Osteoblast (primary cell): ENCODE measurements around the gene RIOK3. TPM values are rescaled to one million over a fixed set of nuclear protein-coding genes. Genes with fewer than 3 reads are reported as not detected.

Experiments
- DNase-seq: peaks from one replicate; pipeline ENCODE4 v3.0.0; 2011; ENCODE audit warnings: low spot score, mixed read lengths; ENCODE audit not compliant: insufficient read length; ENCODE audit errors: missing footprints
- H2AFZ ChIP-seq: 2 replicates; pipeline ENCODE4 v1.6.0; 2011; ENCODE audit warnings: mild to moderate bottlenecking, low read length
- H3K27ac ChIP-seq: 2 replicates; pipeline ENCODE4 v1.5.1; 2011; ENCODE audit warnings: mild to moderate bottlenecking, low read depth, low read length, moderate library complexity
- H3K27me3 ChIP-seq: 2 replicates; pipeline ENCODE4 v1.6.0; 2012; ENCODE audit warnings: mild to moderate bottlenecking, control low read depth, inconsistent platforms, low read length, moderate library complexity; ENCODE audit not compliant: insufficient read depth
- H3K36me3 ChIP-seq: 2 replicates; pipeline ENCODE4 v1.5.1; 2011; ENCODE audit warnings: mild to moderate bottlenecking, low read length, control low read depth, moderate library complexity; ENCODE audit not compliant: insufficient read depth
- H3K4me1 ChIP-seq: 2 replicates; pipeline ENCODE4 v1.5.1; 2011; ENCODE audit warnings: mild to moderate bottlenecking, low read length, control low read depth, moderate library complexity; ENCODE audit not compliant: insufficient read depth
- H3K4me2 ChIP-seq: 2 replicates; pipeline ENCODE4 v1.6.0; 2011; ENCODE audit warnings: mild to moderate bottlenecking, low read length; ENCODE audit not compliant: insufficient read depth
- H3K4me3 ChIP-seq: fragments of 200-600 bp; sonication (generic); 3 replicates; pipeline ENCODE4 v1.5.1; 2012; ENCODE audit warnings: mild to moderate bottlenecking, low read length, inconsistent platforms; ENCODE audit not compliant: insufficient read depth
- H3K79me2 ChIP-seq: 2 replicates; pipeline ENCODE4 v1.6.0; 2012; ENCODE audit warnings: mild to moderate bottlenecking, low read length, control low read depth, inconsistent platforms; ENCODE audit not compliant: insufficient read depth
- H3K9me3 ChIP-seq: 2 replicates; pipeline ENCODE4 v1.5.1; 2011; ENCODE audit warnings: low read depth, low read length, control low read depth
- H4K20me1 ChIP-seq: 2 replicates; pipeline ENCODE4 v1.6.0; 2012; ENCODE audit warnings: mild to moderate bottlenecking, low read length, control low read depth; ENCODE audit not compliant: insufficient read depth
- CTCF ChIP-seq: IDR thresholded peaks from 2 replicates; pipeline ENCODE4 v1.5.1; 2011; ENCODE audit warnings: mild to moderate bottlenecking, low read depth, low read length, moderate library complexity; ENCODE audit errors: extremely low read depth
- total RNA-seq: library from RNA; depleted of rRNA; stranded (reverse); fragments of >200 nt; gene quantifications from 2 replicates; pipeline ENCODE4 v1.2.3, GENCODE V29; 2012

The RIOK3 gene
- total RNA-seq, 1 donor = 110 TPM

GRCh38 chr18:23440131-23440530 lies 13.0 kb upstream of the RIOK3 start:
- Histone ChIP-seq H3K27ac (no peak overlapping the region), H4K20me1 (no peaks in the 10 kb centered on the region), H3K9me3 (no peaks in the 10 kb centered on the region), H2AFZ (peak overlapping the region; percentile 40), H3K27me3 (no peaks in the 10 kb centered on the region), H3K4me1 (peaks cover 6% of the 10 kb centered on the region), H3K4me2 (no peak overlapping the region), H3K4me3 (no peak overlapping the region), H3K36me3 (no peaks in the 10 kb centered on the region), H3K79me2 (no peaks in the 10 kb centered on the region)
- no peak for TF ChIP-seq CTCF
- DNase-seq = no peak

- H3K9me3 ChIP-seq = no peaks in the 10 kb centered on the region
- H3K27ac ChIP-seq = no peak overlapping the region
- no peaks in the 10 kb centered on the region for H3K79me2 ChIP-seq
- no peaks in the 10 kb centered on the region for H4K20me1 ChIP-seq
- no peaks in the 10 kb centered on the region for H3K36me3 ChIP-seq
- TF ChIP-seq CTCF = no peak
- DNase-seq = no peak
- H2AFZ ChIP-seq = no peak overlapping the region
- H3K4me3 ChIP-seq = no peak overlapping the region
- H3K4me2 ChIP-seq = no peak overlapping the region
- peaks cover 3% of the 10 kb centered on the region for H3K27me3 ChIP-seq
- no peaks in the 10 kb centered on the region for H3K4me1 ChIP-seq
Observed at GRCh38 chr18:23442958-23443357, 10.1 kb upstream of the RIOK3 start.

GRCh38 chr18:23448291-23448690 lies 4.8 kb upstream of the RIOK3 start:
- Histone ChIP-seq H3K4me3 (no peak overlapping the region), H3K36me3 (no peaks in the 10 kb centered on the region), H3K9me3 (no peaks in the 10 kb centered on the region), H4K20me1 (no peaks in the 10 kb centered on the region), H3K27ac (no peak overlapping the region), H3K4me1 (peaks cover 6% of the 10 kb centered on the region), H2AFZ (no peak overlapping the region), H3K27me3 (peaks cover 3% of the 10 kb centered on the region), H3K4me2 (no peak overlapping the region), H3K79me2 (peaks cover 6% of the 10 kb centered on the region)
- TF ChIP-seq CTCF = no peak
- DNase-seq = no peak

- H2AFZ ChIP-seq = no peak overlapping the region
- H3K36me3 ChIP-seq = no peaks in the 10 kb centered on the region
- H3K9me3 ChIP-seq = no peaks in the 10 kb centered on the region
- peaks cover 10% of the 10 kb centered on the region for H4K20me1 ChIP-seq
- no peak for TF ChIP-seq CTCF
- peaks cover 18% of the 10 kb centered on the region for H3K4me1 ChIP-seq
- H3K4me3 ChIP-seq = no peak overlapping the region
- H3K79me2 ChIP-seq = peaks cover 23% of the 10 kb centered on the region
- H3K27me3 ChIP-seq = peaks cover 3% of the 10 kb centered on the region
- no peak for DNase-seq
- H3K27ac ChIP-seq = no peak overlapping the region
- no peak overlapping the region for H3K4me2 ChIP-seq
Observed at GRCh38 chr18:23450022-23450421, 3.1 kb upstream of the RIOK3 start.
